AML-193 (cell line): ENCODE data around the gene TUBA1B.

Experiments used
- DNase-seq, 2 experiments: peaks; one replicate each; lab custom pipeline; 2025; lab: John Stamatoyannopoulos, UW

TUBA1B gene

GRCh38 chr12:49089821-49090773 lies 41.1 kb downstream of the TUBA1B start:
- DNase-seq, result peak; percentile 12 to 26

- DNase-seq, result no peak
These were observed 42.3 kb downstream of the TUBA1B start for GRCh38 chr12:49088932-49089330.

DNA sequence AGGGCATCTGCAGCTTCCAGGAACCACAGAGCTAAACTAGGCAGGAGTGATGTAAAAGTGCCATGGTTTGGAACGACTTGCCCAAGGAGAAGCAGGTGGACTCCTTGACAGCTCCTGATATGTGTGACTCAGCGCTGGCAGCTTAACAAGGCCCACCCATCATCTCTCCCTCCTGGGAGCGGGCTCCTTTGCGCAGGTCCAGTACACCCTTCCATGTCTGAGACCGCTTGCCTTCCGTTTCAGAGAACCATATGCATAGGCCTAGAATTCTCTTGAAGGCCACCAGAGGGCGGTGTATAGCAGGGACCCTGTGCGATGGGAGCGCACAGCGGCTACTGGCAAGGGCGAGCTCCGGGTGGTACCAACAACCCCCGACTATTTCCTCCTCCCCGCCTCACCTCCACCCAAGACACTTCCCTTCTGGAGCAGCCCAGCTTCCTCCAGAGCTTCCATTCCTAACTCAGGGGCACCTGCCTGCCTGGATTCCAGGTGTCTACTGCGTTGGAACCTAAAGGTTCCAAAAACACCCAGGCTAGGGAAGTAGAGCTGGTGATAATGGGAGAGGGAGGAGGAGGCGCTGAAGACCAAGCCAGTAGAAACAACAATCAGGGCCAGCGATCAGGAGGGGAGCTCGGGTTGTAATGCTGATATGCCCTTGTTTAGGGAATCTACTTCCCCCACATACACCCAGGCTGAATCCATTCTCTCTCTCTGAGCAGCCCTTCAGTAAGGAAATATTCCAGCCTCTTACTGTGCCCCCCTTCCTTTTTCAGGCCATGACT lies 42.9 kb downstream of the TUBA1B start:
- peak; percentile 79 to 81 for DNase-seq

DNA sequence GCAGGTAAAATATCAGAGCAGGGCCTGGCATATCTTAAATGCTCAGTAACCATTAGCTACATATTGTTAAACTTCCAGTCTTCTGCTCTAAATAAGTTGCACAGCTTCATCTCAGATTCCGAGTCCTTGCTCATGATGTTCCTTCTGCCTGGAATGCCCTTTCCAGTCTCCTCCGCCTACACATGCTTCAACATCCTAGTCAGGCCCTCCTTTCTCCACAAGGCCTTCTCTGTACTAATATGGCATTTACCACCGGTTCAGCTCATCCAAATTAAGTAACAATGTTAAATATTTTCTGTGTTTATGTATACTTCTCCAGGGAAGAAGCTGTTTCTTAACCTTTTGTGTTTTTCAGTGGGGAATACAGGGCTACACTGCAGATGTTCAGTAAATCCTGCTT lies 45.1 kb downstream of the TUBA1B start:
- DNase-seq, result no peak

DNA sequence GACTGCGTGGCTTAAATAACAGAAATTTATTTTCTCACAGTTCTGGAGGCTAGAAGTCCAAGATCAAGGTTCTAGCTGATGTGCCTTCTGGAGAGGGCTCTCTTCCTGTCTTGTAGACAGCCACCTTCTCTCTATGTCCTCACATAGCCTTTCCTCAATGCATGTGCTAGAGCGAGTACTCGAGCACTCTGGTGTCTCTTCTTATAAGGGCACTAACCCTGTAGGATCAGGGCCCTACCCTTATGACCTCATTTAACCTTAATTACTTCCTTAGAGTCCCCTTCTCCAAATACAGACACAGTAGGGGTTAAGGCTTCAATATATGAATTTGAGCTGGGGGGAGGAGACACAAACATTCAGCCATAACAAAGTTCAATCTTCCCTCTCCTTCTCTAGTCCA lies 46.8 kb downstream of the TUBA1B start:
- DNase-seq, result no peak

DNA sequence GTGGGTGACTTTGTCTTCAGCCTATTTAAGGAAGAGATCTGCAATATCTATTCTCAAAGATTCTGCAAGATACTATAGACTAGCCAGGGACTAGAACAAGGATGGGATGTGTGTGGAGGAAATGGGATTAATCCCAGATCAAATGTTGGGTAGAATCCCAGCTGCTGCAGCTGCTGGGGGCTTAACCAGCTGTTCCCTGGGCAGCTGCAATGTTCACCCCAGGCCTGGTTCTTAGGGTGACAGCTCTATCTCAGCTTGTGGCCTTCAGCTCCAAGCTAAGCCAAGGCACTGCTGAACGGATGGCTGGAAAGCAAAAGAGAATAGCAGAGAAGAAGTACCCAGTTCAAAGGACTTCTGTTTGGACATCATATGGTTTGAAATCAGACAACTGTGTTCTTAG lies 51.4 kb downstream of the TUBA1B start:
- DNase-seq, result no peak
